ENCODE measurements around the gene SPATS2.

The SPATS2 gene

DNA sequence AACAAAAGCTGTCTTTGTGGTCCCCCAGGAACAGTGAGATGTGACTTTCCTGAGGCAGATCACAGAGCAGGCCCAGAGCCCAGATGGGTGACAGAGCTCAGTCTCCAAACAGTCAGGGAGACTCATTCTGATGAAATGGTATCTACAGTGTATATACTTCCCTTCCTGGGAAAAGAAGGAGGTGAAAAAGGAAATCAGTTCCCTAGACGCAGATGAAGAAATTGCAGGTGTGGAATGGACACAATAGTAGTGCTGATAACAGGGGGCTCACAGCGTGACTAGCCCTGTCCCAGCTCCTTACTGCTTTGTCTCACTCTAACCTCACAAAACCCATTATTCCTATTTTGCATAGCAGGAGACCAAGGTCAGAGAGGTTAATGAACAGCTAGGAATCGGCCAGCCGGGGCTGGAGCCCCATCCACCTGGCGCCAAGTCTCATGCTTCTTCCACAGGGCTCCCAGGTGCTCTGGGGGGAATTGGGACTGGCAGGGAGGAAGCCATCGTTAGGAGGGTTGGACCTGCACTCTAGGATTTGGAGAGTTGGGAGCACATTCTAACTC is 183.5 kb downstream of the SPATS2 start:
- in situ Hi-C loops (cut with MboI; ENCODE audit: low sequenced_read_pairs): no loop called here

DNA sequence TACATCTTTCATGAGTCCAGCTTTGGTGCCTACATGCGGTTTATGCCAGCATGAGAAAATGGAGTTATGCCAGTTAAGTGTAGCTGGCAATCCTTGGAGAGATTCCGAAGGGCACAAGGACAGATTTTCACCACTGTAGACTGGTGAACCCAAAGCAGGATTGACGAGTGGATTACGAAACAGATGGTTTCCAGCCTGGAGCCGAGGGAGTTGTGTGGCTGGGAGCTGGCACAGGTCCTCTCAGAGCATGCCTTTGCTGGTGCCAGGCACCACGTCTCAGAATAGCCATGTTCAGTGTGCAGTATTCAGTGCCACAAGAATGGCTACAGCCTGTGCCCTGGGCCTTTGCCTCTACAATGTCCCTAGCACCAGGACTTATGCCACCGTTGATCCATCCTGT is 184.8 kb downstream of the SPATS2 start:
- in situ Hi-C loops (cut with MboI; ENCODE audit: low sequenced_read_pairs): no loop called here

DNA sequence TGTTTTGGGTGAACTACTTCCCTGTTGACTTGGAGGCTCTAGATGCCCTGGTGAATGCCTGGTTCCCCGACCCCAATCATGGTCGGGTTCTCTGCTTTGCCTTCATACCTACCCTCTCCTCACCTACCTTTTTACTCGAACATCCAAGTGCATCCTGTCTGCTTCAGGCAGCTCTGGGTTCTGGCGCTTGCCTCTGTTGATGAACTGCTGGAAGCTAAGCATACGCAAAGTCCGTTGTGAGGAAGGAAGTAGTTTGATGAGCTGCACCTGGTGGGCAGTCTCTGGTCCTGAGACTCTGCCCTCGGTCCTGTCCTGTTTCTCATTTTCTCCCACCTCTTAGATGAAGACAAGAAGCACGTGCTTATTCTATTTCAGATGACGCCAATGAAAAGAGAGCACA is 185.2 kb downstream of the SPATS2 start:
- in situ Hi-C loops (cut with MboI; ENCODE audit: low sequenced_read_pairs): no loop called here

DNA sequence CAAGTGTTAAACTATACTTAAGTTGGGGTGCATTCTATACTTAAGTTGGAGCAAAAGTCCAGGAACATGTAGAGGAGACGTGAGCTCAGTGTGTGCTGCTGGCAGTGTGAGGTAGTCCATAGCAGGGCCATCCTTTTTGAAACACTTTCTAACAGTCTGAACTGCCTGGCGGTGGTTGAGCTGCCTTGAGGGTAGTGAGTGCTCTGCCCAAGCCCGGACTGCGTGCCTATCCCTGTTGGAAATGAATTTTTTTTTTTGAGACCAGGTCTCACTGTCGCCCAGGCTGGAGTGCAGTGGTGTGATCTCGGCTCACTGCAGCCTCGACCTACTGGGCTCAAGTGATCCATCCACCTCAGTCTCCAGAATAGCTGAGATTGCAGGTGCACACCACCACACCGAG is 185.6 kb downstream of the SPATS2 start:
- in situ Hi-C loops (cut with MboI; ENCODE audit: low sequenced_read_pairs): no loop called here

DNA sequence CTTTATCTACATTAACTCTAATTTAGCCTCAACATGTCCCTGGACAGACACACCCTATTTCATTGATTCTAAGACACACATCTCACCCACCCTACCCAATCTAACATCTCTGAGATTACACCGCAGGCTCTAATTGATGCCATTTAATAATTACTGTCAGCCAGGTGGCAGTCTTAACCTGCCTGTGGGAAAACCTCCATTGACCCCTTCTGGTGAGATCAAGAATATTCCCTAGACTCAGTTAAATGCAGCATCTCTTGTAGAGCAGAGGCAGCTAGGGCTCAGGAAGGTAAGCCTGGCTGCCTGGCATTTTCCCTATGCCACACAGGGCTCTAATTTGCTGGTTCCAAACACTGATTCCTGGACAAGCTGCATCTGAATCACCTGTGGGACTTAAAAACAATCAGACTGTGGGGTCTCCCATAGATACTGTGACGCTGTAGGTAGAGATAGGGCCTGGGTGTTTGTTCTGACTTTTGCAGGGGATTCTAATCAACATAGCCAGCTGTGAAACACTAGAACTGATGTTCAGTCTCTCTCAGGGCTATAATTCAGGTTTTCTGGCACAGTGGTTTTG is 186.3 kb downstream of the SPATS2 start:
- in situ Hi-C loops (cut with MboI; ENCODE audit: low sequenced_read_pairs): no loop called here

DNA sequence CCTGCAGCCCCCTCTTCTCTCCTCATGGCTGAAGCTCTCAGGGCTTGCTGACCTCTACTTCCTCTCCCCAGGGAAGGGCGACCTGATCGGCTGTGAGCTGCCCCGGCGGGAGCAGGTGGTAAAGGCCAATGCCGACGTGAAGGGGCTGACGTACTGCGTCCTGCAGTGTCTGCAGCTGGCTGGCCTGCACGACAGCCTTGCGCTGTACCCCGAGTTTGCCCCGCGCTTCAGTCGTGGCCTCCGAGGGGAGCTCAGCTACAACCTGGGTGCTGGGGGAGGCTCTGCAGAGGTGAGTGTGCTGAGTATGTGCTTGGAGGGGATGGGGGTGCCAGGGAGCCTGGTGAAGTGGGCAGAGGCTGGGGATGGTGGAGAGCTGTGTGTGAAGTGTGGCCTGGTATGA is 187.0 kb downstream of the SPATS2 start:
- in situ Hi-C loops (cut with MboI; ENCODE audit: low sequenced_read_pairs): no loop called here

DNA sequence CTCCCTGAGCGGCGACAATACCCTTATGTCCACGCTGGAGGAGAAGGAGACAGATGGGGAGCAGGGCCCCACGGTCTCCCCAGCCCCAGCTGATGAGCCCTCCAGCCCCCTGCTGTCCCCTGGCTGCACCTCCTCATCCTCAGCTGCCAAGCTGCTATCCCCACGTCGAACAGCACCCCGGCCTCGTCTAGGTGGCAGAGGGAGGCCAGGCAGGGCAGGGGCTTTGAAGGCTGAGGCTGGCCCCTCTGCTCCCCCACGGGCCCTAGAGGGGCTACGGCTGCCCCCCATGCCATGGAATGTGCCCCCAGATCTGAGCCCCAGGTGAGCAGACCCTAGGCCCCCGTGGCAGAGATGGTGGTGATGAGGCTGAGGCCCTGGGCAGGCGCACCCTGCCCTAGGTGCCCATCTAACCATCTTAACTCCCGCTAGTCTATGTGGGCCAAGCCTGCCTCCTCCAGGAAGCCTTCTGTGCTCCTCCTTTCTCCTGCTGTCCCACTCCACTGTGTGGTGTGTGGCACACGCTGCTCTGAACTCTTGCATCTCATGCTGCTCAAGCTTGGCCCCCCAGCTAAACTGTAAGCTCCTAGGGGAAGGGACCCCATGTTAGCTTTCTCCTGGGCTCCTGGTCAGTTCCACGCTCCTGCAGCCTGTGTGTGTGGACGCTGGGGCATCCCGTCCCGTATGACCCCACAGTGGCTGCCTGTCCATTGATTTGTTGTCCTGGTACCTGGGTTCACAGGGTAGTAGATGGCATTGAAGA is 188.5 kb downstream of the SPATS2 start:
- in situ Hi-C loops (cut with MboI; ENCODE audit: low sequenced_read_pairs): no loop called here

DNA sequence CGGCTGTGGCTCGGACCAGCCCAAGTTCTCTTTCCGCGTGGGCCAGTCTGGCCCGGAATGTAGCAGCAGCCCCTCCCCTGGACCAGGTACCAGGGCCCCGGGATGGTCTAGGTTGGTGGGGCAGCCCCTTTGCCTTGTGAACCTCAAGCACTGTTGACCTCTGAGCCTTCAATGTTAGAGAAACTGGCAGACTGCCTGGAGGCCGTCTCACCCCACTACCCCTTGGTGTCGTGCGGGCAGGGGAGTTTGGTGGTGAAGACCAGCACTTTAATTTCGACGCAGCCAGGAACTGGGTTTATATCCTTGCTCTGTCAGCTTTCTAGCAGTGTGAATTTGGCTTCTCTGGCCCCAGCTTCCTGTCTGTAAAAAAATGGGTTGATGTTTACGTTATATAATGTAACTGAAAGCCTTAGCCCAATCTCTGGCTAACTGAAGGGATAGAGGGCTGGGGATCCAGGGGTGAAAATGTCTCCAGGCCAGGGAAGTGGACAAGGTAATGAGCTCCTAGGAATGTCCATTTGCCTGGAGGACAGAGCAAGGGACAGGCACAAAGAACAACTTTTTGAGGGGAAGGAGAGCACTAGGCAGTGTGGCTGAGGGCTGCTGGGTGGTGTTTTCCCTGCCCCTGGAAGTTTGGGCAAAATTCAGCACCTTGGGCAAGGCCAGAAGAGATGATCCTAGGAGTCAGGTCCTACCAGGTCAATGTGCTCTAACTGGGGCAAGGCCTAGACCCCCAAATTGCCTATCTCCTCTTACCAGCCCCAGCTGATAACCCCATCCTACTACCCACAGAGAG is 189.3 kb downstream of the SPATS2 start:
- in situ Hi-C loops (cut with MboI; ENCODE audit: low sequenced_read_pairs): no loop called here

DNA sequence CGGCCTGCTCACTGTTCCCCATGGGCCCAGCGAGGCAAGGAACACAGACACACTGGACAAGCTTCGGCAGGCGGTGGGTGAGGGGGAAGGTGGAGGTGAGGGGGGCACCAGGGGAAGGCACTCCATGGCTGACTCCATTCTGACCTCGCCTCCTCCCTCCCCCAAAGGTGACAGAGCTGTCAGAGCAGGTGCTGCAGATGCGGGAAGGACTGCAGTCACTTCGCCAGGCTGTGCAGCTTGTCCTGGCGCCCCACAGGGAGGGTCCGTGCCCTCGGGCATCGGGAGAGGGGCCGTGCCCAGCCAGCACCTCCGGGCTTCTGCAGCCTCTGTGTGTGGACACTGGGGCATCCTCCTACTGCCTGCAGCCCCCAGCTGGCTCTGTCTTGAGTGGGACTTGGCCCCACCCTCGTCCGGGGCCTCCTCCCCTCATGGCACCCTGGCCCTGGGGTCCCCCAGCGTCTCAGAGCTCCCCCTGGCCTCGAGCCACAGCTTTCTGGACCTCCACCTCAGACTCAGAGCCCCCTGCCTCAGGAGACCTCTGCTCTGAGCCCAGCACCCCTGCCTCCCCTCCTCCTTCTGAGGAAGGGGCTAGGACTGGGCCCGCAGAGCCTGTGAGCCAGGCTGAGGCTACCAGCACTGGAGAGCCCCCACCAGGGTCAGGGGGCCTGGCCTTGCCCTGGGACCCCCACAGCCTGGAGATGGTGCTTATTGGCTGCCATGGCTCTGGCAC is 190.1 kb downstream of the SPATS2 start:
- in situ Hi-C loops (cut with MboI; ENCODE audit: low sequenced_read_pairs): no loop called here

DNA sequence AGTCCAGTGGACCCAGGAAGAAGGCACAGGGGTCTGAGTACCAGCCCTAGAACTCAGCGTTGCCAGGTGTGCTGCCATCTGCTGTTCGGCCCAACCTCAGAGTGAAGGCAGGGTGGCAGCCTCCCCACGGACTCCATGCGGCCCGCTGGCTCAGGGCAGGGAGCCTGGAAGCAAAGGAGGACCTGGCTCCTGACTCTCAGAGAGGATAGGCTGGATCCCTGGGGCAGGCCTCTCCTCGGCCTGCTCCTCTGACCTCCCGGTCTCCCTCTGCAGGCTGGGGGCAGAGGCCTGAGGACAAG is 190.6 kb downstream of the SPATS2 start:
- in situ Hi-C loops (cut with MboI; ENCODE audit: low sequenced_read_pairs): no loop called here

DNA sequence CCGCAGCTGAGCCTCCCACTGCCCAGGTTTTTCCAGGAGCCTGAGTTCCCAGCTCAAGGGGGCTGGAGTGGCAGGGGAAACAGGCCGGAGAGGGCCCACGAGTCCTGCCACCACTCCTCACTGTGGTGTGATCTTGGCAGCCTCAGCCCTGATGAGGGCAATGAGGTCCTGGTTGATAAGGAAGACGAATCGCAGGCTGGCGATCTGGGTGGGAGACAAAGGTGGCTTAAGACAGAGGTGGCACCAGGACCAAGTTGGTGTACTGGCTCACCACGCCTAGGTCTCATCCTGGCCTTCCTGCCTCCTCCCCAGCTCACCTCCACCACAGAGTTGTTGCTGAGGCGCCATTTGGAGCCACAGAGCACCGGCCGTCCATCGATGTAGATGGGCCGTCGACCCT is 191.3 kb downstream of the SPATS2 start:
- in situ Hi-C loops (cut with MboI; ENCODE audit: low sequenced_read_pairs): no loop called here

DNA sequence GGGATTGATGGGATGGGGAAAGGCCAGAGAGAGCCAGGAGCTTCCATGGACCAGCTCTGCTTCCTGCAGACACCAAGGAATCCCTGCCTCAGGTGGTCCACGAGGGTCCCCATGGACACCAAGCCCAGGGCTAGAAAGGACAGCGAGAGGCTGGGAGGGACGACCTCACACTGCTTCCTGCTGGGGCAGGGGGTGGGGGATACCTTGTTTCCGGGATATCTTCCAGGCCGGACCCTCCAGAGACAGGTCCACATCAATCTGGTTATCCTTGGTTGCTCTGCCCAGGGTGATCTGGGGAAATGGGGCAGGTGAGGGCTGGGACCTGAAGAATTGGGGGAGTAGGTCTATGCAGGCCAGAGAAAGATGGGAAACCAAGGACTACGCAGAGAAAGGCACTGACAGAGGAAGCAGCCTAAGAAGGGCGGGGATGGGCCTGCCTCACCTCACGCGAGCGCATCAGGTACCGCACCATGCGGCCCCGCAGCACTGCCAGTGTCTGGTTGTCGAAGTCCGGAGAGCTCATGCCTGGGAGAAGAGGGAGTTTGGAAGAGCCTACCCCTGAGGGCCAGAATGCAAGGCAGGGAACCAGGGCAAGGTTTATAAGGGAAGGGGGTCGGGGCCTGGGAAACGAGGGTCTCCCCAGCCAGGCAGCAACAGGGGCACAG is 191.9 kb downstream of the SPATS2 start:
- in situ Hi-C loops (cut with MboI; ENCODE audit: low sequenced_read_pairs): no loop called here

DNA sequence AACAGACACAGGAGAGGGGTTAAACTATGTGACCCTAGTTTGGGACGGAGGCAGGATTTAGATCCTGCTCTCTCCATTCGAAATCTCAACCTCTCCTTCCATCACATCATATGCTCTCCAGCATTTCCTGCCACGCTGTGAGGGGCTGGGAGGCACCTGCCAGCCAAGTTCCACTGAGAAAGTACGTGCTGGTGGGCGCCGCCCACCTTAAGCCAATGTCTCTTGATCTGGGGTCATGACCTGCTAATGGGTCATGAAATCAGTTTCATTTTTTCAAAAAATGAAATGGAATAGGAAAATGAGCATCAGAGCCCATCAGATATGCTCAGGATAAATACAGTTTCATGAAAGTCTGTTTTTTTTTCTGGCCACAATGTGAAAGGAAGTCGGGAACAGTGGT is 193.4 kb downstream of the SPATS2 start:
- in situ Hi-C loops (cut with MboI; ENCODE audit: low sequenced_read_pairs): no loop called here

DNA sequence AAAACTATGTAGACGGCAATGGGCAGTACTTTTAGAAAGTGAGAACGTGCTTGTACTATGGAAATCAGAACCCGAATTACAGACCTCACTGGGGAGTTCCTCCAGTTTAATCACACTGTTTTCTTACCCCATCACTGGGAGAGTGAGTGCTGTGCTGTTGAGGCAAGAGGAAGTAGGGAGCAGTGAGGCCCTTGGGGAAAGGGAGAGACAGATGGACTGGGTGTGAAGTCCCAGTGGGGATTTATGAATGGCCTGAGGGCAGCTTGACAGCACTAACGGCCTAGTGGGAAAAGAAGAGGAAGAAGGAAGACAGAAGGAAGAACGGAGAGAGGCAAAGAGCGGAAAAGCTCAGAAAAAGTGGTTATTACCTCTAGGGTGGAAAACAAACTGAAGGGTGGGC is 195.0 kb downstream of the SPATS2 start:
- in situ Hi-C loops (cut with MboI; ENCODE audit: low sequenced_read_pairs): no loop called here

DNA sequence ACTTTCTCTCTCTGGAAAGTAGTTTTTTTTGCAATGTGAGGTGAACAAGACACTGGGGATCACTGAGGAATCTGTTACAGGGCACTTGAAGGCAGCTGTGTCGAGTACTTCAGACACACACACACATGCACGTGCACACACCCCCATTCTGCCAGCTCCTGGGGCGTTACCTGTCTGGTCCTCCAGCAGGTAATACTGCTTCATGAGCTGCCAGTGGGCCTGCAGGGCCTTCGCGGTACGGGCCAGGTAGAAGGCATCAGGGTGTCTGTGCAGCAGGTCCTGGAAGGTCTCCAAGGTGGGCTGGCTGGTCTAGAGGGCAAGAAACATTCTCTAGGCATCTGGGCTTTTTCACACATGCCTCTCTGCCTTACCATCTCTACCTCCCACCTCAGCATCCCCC is 195.6 kb downstream of the SPATS2 start:
- in situ Hi-C loops (cut with MboI; ENCODE audit: low sequenced_read_pairs): no loop called here

DNA sequence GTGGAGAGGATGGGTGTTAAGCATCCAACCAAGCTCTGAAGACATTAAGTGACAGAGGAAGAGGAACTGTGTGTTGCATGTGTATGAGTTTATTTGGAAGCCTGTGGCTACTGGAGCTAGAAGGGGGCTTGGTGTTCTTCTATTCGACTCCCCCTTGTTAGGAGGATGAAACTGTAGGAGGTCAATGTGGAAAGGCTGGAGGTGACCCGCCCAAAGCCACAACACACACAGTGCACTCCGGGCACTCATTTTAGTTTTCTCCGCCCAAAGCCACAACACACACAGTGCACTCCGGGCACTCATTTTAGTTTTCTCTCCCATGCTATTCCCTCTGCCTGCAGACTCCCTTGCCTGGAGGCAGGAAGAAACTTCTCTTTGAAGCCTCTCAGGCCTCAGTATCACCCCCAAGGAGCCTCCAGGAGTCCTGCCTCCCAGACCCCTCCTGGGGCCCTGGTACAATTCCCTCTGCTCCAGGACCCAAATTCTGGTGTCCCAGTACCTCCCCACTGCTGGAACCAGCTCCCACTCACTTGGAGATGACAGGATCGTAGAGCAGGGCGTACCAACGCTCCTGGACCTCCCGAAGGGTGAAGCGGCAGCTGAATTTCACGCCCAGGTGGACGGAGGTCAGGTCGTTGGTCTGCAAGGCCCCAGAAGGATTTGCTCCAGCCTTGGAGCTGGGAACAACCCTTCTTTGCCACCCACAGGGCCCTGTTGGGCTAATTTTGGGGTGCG is 196.9 kb downstream of the SPATS2 start:
- in situ Hi-C loops (cut with MboI; ENCODE audit: low sequenced_read_pairs): no loop called here

DNA sequence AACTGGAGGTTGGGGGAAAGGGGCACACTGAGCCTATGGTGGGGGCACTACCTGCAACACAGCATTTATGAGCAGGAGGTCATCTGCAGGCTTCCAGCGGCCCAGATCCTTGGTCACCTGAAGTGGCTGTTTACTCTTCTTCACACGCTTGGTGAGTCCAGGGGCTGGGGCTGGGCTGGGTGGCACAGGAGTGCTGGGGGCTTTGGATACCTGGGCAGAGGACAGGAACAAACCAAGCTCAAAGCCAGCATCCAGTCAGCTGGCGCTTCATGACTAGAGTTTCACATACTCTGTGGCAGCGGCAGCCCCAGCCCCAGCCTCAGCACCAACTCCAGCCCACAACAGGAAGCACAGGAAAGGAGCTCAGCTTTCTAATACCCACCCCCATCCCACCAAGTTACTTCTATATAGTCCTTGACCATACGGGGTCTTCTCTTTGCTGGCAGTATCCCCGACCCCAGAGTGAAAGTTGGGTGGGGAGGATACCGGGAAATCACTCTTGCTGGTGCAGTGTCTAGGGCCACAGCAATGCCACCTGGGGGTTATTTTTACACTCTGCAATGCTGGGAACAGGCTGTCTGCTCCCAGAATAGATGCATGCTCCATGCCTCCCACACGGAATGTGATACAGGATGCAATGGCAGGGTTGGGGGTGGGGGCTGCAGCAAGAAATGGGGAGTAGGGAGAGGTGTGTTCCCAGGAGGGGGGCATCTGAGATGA is 197.6 kb downstream of the SPATS2 start:
- in situ Hi-C loops (cut with MboI; ENCODE audit: low sequenced_read_pairs): no loop called here

DNA sequence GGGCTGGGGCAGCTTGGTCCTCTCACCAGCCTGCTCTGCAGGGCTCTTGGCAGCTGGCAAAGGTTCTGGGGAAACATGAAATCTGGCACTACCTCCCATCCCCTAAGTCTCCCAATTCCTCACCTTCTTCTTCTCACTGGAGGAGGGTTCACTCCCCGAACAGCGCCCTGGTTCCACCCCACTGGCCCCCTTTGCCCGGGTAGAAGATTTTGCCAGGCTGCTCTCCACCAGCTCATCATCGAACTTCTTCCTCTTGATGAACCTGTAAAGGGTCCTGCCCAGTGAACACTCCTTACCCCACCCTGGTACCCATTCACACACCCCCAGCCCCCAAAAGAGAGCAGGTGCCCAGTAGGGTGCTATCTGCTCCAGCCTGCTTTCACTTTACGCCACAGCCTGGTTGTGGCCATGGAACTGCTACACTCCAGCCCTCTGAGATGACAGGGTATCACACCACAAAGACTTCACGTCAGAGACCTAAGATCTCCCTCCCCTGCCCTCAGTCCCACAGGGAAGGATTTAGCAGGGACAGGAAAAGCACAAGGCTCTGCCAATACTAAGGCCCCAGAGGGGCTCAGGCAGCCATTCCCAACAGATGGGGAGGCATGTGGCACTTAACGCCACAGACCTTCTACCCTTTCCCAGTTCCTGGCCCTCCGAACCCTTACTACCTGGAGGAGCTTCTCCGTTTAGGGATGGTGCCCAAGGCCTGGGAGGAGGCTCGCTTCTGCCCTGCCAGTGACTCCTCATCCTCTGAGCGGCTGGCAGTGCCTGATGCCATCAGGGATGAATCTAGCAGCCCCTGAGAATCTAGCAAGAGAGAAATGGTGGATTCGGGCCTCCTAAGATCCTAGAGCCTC is 198.4 kb downstream of the SPATS2 start:
- in situ Hi-C loops (cut with MboI; ENCODE audit: low sequenced_read_pairs): no loop called here

DNA sequence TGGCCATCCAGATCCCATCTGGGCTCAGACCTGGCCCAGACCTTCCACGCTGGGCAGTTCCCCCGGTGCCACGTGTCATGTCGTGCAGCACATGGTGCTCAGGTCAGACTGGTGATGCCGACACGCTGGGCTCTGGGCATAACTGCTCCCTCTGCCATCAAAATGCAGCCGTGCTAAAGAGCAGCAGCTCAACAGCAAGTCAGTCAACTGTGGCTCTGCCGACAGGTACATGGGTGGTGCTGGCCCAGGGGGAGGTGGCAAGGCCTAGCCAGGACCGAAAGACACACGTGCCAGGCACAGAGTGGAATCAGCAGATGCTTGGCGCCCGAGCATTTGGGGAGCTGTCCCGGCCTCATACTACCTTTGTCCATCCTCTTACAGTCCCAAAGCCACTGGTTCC is 199.1 kb downstream of the SPATS2 start:
- in situ Hi-C loops (cut with MboI; ENCODE audit: low sequenced_read_pairs): no loop called here

Measured in HL-60/S4 treated with phorbol 12-myristate 13-acetate at 8.2 ng/mL for 4 days and 3 days (cell line).